GM21390 (cell line): ENCODE measurements around the gene SMYD5.
"Not testable (repeated sequence)": the region's sequence is repeated elsewhere in the genome, so short reads cannot be mapped to it uniquely, and the experiment has no call there.

Experiments used
- ATAC-seq: cut with Tn5 transposase; IDR thresholded peaks from one replicate; pipeline ENCODE4 v1.9.1; 2021; ENCODE audit not compliant: unreplicated experiment

Gene SMYD5

GRCh38 chr2:73259276-73259675, 45.2 kb downstream of the SMYD5 start:
- no peak for ATAC-seq

- no peak for ATAC-seq
Measured at GRCh38 chr2:73259704-73260337, 45.8 kb downstream of the SMYD5 start.

DNA sequence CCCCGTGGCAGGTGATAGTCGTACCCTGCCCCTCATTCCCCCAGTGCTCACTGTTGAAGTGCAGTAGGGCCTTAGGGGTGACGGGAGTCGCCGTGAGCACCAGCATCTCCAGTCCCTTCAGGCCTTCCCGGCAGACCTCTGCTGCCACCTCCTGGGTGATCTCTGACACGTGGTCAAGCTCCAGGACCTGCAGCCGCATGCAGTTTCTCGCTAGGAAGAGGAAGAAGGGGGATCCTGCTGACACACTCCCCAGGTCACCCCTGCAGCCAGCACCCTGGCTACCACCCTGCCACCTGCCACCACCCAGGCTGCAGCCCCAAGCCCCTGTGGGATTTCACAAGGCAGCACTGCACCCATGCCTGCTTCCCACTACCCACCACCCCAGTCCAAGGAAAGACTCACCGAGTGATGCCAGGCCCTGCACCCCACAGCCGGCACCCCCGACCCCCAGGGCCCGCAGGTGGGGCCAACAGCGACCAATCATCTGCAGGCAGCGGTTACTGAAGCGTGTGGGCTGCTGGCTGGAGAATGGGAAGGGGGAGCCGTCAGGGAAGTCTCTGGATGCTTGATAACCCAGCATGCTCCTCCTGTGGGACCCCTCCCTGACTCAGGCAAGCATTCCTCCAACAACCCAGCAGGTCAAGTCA, 46.4 kb downstream of the SMYD5 start:
- no peak for ATAC-seq

- ATAC-seq, result no peak
Measured at GRCh38 chr2:73262108-73262651, 48.1 kb downstream of the SMYD5 start.

DNA sequence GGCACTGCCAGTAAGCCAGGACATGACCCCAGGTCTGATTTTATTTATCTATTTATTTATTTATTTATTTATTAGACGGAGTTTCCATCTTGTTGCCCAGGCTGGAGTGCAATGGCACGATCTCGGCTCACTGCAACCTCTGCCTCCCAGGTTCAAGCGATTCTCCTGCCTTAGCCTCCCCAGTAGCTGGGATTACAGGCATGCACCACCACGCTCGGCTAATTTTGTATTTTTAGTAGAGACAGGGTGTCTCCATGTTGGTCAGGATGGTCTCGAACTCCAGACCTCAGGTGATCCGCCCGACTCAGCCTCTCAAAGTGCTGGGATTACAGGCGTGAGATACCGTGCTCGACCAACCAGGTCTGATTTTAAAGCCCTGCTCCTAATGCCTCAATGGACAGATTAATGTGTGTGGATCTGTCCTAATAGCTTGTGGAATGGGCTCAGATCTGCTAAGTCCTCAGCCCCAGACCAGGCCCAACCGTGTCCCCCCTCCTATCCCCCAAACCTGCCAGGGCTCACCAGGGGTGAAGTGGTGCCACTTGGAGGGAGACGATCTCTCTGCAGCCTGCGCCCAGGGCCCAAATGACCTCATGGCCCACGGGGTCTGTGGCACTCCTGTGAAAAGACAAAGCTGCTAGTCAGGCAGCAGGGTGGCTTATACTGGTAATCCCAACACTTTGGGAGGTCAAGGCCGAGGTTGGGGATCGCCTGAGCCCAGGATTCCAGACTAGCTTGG, 48.8 kb downstream of the SMYD5 start:
- not testable (repeated sequence) for ATAC-seq

- no peak for ATAC-seq
Measured at GRCh38 chr2:73263540-73264331, 49.7 kb downstream of the SMYD5 start.

GRCh38 chr2:73264332-73264606, 50.2 kb downstream of the SMYD5 start:
- no peak for ATAC-seq

DNA sequence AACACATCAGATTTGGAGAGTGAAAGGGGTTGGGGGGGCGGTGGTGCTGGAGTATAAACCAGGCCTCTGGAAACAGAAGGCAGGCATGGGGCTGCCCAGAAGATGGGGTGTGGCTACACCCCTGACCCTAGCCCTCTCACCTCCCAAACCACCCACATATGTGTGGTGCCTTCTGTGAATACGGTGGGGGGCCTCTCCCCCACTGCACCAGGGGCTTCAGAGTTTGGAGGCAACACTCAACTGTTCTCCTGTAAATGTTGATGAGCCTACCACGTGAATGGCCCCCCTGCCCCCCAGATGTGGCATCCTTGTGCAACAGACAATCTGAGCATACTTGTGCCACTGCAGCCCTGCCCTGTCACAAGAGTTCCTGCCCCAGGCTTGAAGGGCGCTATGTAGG, 50.7 kb downstream of the SMYD5 start:
- no peak for ATAC-seq

- ATAC-seq, result no peak
Measured at GRCh38 chr2:73265298-73266060, 51.4 kb downstream of the SMYD5 start.

GRCh38 chr2:73266061-73266901, 52.2 kb downstream of the SMYD5 start:
- no peak for ATAC-seq

DNA sequence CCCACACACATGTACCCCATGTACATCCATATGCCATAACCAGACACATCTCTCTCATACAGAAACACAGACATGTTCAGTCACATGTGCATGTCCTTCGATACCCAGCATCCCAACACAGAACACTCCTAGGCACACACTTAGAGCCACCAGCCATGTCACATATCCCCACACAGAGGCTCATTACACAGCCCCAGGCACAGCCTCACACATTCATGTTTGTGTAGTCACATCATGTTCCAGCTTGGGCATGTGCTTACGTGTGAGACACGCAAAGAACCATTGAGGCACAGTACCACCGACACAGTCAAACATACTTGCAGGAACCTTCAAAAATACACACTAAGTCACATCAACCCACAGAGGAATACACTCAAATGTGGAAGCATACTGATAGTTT, 53.0 kb downstream of the SMYD5 start:
- no peak for ATAC-seq

GRCh38 chr2:73268366-73268829, 54.4 kb downstream of the SMYD5 start:
- ATAC-seq, result no peak

DNA sequence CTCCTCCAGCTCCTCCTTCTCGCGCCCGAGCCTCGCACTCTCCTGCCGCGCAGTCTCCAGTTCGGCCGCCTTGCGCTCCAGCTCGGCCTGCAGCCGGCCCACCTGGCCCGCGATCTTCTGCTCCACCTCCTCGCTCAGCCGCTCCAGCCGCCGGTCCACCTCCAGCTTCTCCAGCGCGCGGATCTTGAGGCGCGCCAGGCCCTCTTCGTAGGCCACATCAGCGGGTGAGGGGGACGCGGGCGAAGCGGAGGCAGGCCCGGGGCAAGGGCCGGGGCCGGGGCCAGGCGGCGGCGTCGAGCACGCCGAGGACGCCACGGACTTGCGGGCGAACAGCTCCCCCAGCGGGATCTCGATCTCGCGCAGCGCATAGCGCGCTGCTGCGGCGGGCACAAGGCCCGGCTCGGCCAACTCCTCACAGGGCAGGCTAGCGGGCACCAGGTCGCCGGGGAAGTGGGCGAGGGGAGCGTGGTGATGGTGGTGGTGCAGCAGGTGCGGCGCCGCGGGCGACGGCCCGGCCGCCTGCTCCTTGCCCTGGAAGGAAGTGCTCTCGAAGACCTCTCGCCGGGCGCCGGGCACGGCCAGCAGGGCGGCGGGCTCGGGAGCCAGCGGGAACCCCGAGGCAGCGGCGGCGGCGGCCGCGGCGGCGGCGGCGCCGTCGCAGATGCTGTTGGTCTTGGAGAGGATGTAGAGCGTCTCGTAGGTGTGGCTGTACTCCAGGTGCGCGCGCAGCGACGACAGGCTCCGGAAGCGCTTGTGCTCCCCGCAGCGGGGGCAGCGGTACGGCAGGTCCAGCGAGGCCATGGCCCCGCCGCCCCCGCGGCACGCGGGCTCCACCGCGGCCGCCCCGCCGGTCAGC, 55.0 kb downstream of the SMYD5 start:
- no peak for ATAC-seq

GRCh38 chr2:73269686-73270465, 55.8 kb downstream of the SMYD5 start:
- ATAC-seq, result no peak

DNA sequence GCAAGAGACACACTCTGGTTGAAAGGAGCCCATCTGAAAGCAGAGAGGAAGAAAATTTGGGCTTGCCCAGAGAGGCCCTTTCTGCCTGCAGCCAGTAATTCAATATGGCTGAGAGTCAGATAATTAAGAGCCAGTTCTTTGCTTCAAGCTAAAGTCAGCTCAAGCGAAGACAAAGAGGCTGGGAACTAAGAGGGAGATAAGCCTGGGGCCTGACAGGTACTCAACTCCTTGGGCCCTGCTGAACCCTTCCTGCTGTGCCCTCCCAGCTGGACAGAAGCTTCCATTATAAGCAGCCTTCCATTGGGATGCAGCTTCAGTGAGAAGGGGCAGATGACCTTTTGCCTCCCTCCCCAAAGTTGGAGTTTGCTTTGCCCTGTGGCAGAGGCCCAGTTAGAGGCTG, 58.2 kb downstream of the SMYD5 start:
- ATAC-seq, result no peak
